K562 (cell line): ENCODE results near the gene CACNA2D2. TPM values are rescaled to one million over a fixed set of nuclear protein-coding genes. Genes with fewer than 3 reads are reported as not detected.

ENCODE experiments used
- ARID1B ChIP-seq: fragments of 450-650 bp; IDR thresholded peaks from 2 replicates; pipeline ENCODE4 v1.6.1; 2016; ENCODE audit warnings: antibody characterized with exemption, mild to moderate bottlenecking, inconsistent platforms
- CTBP1 ChIP-seq: fragments of 450-650 bp; IDR thresholded peaks from 2 replicates; pipeline ENCODE4 v1.6.1; 2016; ENCODE audit warnings: borderline replicate concordance
- HIVEP1 ChIP-seq: fragments of 250-450 bp; sonication (Bioruptor Pico); IDR thresholded peaks from 2 replicates; pipeline ENCODE4 v1.4.0; 2020; ENCODE audit warnings: mild to moderate bottlenecking
- HMG20B ChIP-seq: fragments of 250-450 bp; sonication (Bioruptor Pico); IDR thresholded peaks from 2 replicates; pipeline ENCODE4 v1.5.0; 2021; ENCODE audit warnings: mild to moderate bottlenecking
- ILF3 ChIP-seq: fragments of 450-650 bp; IDR thresholded peaks from 2 replicates; pipeline ENCODE4 v1.6.1; 2018; ENCODE audit warnings: antibody characterized with exemption, mild to moderate bottlenecking, moderate library complexity, borderline replicate concordance
- PKNOX1 ChIP-seq: fragments of 450-650 bp; IDR thresholded peaks from 2 replicates; pipeline ENCODE4 v1.6.1; 2016
- SMARCE1 ChIP-seq: fragments of 450-650 bp; IDR thresholded peaks from 2 replicates; pipeline ENCODE4 v1.7.1; 2016; ENCODE audit warnings: mild to moderate bottlenecking
- SNIP1 ChIP-seq: fragments of 450-650 bp; IDR thresholded peaks from 2 replicates; pipeline ENCODE4 v1.7.1; 2017; ENCODE audit warnings: low read depth, mild to moderate bottlenecking
- ZBTB1 ChIP-seq: sonication (generic); formaldehyde crosslinking; IDR thresholded peaks from 2 replicates; pipeline ENCODE4 v1.8.1; 2023; ENCODE audit warnings: missing genetic modification reagents, low read depth, mild to moderate bottlenecking, borderline replicate concordance
- ZNF354B ChIP-seq: fragments of 250-450 bp; sonication (Bioruptor Pico); IDR thresholded peaks from 2 replicates; pipeline ENCODE4 v1.4.0; 2020
- ZNF584 ChIP-seq: fragments of 200-800 bp; sonication (Bioruptor generic); IDR thresholded peaks from 2 replicates; pipeline ENCODE4 v1.6.1; 2016; ENCODE audit warnings: low read depth, mild to moderate bottlenecking, missing genetic modification characterization, missing compliant biosample characterization
- polyA plus RNA-seq, 8 experiments: library from polyadenylated mRNA; depleted of rRNA in 4 of 8; stranded (reverse) in 5 of 8; unstranded in 3 of 8; fragments of >200 nt; fragmentation: Nextera tagmentation in 2 of 8; fragmentation: Illumina TruSeq in 1 of 8; extraction: Ambion mirVana in 2 of 8; extraction: Trizol in 1 of 8; gene quantifications; 2 replicates each; pipeline versions ENCODE4 v1.2.1 to v1.2.3, GENCODE V29; 2011 to 2014; ENCODE audit warnings: inconsistent platforms in 1 of 8, missing spikeins in 1 of 8
- total RNA-seq, 7 experiments: library from RNA; depleted of rRNA in 6 of 7; stranded (reverse); fragments of >200 nt in 6 of 7; fragmentation: Illumina TruSeq in 2 of 7; extraction: Trizol in 2 of 7; gene quantifications; 2 replicates each; pipeline versions ENCODE4 v1.2.1 to v1.2.3, GENCODE V29; 2011 to 2021; ENCODE audit warnings: low replicate concordance in 1 of 7
- TF ChIP-seq, protein P1 (sequence below): fragments of 200-800 bp; sonication (Bioruptor generic); IDR thresholded peaks from 2 replicates; pipeline ENCODE4 v1.6.1; 2017; ENCODE audit warnings: missing genetic modification characterization, missing compliant biosample characterization
- TF ChIP-seq, protein P2 (sequence below): sonication (generic); formaldehyde crosslinking; IDR thresholded peaks from 2 replicates; pipeline ENCODE4 v1.8.0; 2022; ENCODE audit warnings: missing genetic modification reagents, mild to moderate bottlenecking, moderate library complexity, borderline replicate concordance

Gene CACNA2D2
- total and polyA plus RNA-seq, 9 of the 15 experiments (the other 6 are each of a cell fraction or from before 2014, with no cell fraction given), result 0.11 to 0.58 (median 0.36) TPM; not detected in 2

DNA sequence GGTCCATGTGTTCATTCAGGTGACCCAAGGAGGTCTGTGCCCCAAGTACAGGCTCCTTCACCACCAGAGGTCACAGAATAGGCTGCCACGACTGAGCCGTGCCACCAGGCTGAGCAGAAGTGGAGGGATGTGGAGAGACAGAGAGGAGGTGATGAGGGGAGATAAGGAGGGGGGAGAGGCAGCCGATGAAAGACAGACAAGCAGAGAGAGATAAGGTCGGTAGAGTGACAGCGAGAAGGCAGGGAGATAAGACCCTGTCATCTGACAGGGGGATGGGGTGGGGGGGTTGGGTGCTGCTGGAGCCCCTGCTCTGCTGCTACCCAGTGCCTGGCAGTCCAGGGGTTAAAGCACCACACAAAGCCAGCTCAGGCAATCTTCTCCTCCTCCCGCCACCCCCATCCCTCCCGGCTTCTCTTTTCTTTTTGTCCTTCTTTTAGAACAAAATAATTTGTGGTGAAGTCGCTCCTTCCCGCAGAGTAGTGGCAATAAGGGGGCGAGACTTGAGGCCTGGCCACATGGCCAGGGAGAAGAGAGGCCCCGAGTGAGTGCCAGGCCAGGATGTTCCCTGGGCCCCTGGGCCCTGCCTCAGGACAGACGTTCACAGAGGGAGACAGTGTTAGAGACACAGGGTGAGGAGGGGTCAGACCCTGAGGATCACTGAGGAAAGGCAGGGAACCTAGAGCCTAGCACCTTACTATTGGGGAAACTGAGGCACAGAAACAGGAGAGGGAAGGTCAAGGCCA is 67.9 kb downstream of the CACNA2D2 start (continued):
- TF ChIP-seq, protein P1, sequence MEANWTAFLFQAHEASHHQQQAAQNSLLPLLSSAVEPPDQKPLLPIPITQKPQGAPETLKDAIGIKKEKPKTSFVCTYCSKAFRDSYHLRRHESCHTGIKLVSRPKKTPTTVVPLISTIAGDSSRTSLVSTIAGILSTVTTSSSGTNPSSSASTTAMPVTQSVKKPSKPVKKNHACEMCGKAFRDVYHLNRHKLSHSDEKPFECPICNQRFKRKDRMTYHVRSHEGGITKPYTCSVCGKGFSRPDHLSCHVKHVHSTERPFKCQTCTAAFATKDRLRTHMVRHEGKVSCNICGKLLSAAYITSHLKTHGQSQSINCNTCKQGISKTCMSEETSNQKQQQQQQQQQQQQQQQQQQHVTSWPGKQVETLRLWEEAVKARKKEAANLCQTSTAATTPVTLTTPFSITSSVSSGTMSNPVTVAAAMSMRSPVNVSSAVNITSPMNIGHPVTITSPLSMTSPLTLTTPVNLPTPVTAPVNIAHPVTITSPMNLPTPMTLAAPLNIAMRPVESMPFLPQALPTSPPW (CRISPR knock-in tag), result peak; percentile 61; the same call in 1 of the 2 replicates
- TF ChIP-seq ARID1B, result peak; percentile 11; the same call in 1 of the 2 replicates
- TF ChIP-seq ZNF354B (CRISPR knock-in tag), result no peak
- TF ChIP-seq SNIP1, result no peak
- no peak; the same call in 1 of the 2 replicates for TF ChIP-seq CTBP1
- peak; percentile 21; the same call in 1 of the 2 replicates for TF ChIP-seq SMARCE1
- no peak for TF ChIP-seq ZNF584 (CRISPR knock-in tag)
- no peak for TF ChIP-seq HMG20B
- TF ChIP-seq PKNOX1, result peak; percentile 83; the same call in 1 of the 2 replicates
- TF ChIP-seq, protein P2, sequence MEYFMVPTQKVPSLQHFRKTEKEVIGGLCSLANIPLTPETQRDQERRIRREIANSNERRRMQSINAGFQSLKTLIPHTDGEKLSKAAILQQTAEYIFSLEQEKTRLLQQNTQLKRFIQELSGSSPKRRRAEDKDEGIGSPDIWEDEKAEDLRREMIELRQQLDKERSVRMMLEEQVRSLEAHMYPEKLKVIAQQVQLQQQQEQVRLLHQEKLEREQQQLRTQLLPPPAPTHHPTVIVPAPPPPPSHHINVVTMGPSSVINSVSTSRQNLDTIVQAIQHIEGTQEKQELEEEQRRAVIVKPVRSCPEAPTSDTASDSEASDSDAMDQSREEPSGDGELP (CRISPR knock-in tag), result no peak
- TF ChIP-seq HIVEP1 (CRISPR knock-in tag), result no peak
- no peak for TF ChIP-seq ZBTB1
- TF ChIP-seq ILF3, result no peak
